Activated CD4-positive, alpha-beta T cell treated with anti-CD3 and anti-CD28 coated beads, Interleukin-2, amount 10 ng/mL, durations not matched to agents 7 days and 5 days (primary cell): ENCODE measurements around the gene VAMP1. TPM values are rescaled to one million over a fixed set of nuclear protein-coding genes. Genes with fewer than 3 reads are reported as not detected.
"Not testable (repeated sequence)": the region's sequence is repeated elsewhere in the genome, so short reads cannot be mapped to it uniquely, and the experiment has no call there.

ENCODE experiments used
- CTCF ChIA-PET: fragments of 350-600 bp; sonication (Branson Sonifier 250); formaldehyde crosslinking; loops from one replicate; lab custom pipeline; 2021; ENCODE audit warnings: antibody characterized with exemption; lab: Charles Lee
- POLR2A ChIA-PET: fragments of 350-600 bp; sonication (Branson Sonifier 250); formaldehyde crosslinking; loops from one replicate; lab custom pipeline; 2021; ENCODE audit warnings: antibody characterized with exemption; lab: Charles Lee
- DNase-seq: peaks from one replicate; pipeline ENCODE4 v3.0.0-alpha.2; 2020
- H3K27ac Mint-ChIP-seq: one replicate; pipeline ENCODE4 v1.8.0; 2021; ENCODE audit warnings: mild to moderate bottlenecking, moderate library complexity, mixed read lengths
- H3K27me3 Mint-ChIP-seq: one replicate; pipeline ENCODE4 v1.8.0; 2021; ENCODE audit warnings: mixed read lengths
- H3K36me3 Mint-ChIP-seq: one replicate; pipeline ENCODE4 v1.8.0; 2021; ENCODE audit warnings: low read depth, mixed read lengths
- H3K4me1 Mint-ChIP-seq: one replicate; pipeline ENCODE4 v1.8.0; 2021; ENCODE audit warnings: mixed read lengths
- H3K4me3 Mint-ChIP-seq: one replicate; pipeline ENCODE4 v1.8.0; 2021; ENCODE audit warnings: mild to moderate bottlenecking, moderate library complexity, mixed read lengths
- H3K9me3 Mint-ChIP-seq: one replicate; pipeline ENCODE4 v1.8.0; 2021; ENCODE audit warnings: mixed read lengths
- total RNA-seq, 2 experiments: library from RNA; stranded (reverse); gene quantifications; one replicate each; pipeline ENCODE4 v1.2.3, GENCODE V29; 2021

The VAMP1 gene
- total RNA-seq, 2 experiments from 2014 or later, result 61.4 to 73.4 TPM

- ChIA-PET POLR2A (interaction anchor here (0.6 kb wide), 1 partner anchor 461 kb away, joined by 3 read pairs; no protein-coding TSS in a partner anchor), CTCF (interaction anchor here (0.6 to 1.5 kb wide), 2 partner anchors 25 to 63 kb away, joined by 3 to 4 read pairs; no protein-coding TSS in a partner anchor)
Observed at GRCh38 chr12:6490673-6491072, 20.2 kb upstream of the VAMP1 start.

DNA sequence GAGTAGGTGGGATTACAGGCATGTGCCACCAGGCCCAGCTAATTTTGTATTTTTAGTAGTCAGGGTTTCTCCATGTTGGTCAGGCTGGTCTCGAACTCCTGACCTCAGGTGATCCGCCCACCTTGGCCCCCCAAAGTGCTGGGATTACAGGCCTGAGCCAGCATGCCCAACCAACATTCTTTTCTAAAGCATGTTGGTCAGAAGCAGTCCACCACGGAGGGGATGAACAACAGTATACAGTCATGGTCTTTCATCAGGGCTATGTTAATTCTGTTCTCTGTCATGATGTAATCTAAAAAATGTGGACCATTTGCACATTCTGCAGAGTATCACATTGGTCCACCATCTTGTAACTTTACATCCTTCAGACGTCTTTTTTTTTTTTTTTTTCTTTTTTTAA is 19.0 kb upstream of the VAMP1 start:
- H3K27me3 Mint-ChIP-seq, result no peaks in the 10 kb centered on the region
- H3K9me3 Mint-ChIP-seq, result no peaks in the 10 kb centered on the region
- no peak overlapping the region for H3K4me3 Mint-ChIP-seq
- peaks cover 14% of the 10 kb centered on the region for H3K36me3 Mint-ChIP-seq
- CTCF ChIA-PET, result interaction anchor here (0.6 to 1.8 kb wide), 4 partner anchors 11 to 606 kb away, joined by 3 to 5 read pairs (median 4); no protein-coding TSS in a partner anchor
- POLR2A ChIA-PET, result no interaction called here
- no peak for DNase-seq
- H3K4me1 Mint-ChIP-seq, result peaks cover 10% of the 10 kb centered on the region
- no peak overlapping the region for H3K27ac Mint-ChIP-seq

More at GRCh38 chr12:6490673-6491072, 20.2 kb upstream of the VAMP1 start:
- not testable (repeated sequence) for DNase-seq, H3K4me3 Mint-ChIP-seq, H3K27ac Mint-ChIP-seq, H3K9me3 Mint-ChIP-seq, H3K27me3 Mint-ChIP-seq
- Mint-ChIP-seq H3K36me3 (peaks cover 24% of the 10 kb centered on the region), H3K4me1 (peaks cover 21% of the 10 kb centered on the region)

GRCh38 chr12:6488240-6488639 is 17.8 kb upstream of the VAMP1 start:
- no peaks in the 10 kb centered on the region for H3K27me3 Mint-ChIP-seq
- ChIA-PET CTCF (interaction anchor here (0.6 to 2.4 kb wide), 8 partner anchors 18 to 156 kb away, joined by 3 to 7 read pairs (median 4); partner anchors contain the start of gene VAMP1), POLR2A (no interaction called here)
- H3K9me3 Mint-ChIP-seq, result no peaks in the 10 kb centered on the region
- peaks cover 14% of the 10 kb centered on the region for H3K36me3 Mint-ChIP-seq
- no peak for DNase-seq
- H3K4me3 Mint-ChIP-seq, result no peak overlapping the region
- H3K27ac Mint-ChIP-seq, result no peak overlapping the region
- H3K4me1 Mint-ChIP-seq, result peaks cover 10% of the 10 kb centered on the region

DNA sequence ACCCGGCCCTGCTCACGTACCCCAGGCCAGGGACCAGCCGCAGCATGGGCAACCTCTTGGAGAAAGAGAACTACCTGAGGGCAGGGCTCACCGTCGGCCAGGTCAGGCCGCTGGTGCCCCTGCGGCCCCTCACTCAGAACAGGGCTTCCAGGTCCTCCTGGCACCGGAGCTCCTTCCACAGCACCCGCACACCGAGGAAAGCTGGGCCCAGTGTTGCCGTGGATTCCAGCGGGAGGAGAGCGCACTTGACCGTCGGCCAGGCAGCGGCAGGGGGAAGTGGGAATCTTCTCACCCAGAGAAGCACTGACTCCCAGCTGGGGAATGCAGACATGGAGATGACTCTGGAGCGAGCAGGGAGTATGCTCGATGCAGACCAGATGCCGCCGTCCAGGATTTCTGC is 7.9 kb upstream of the VAMP1 start:
- no peak for DNase-seq
- H3K27ac Mint-ChIP-seq, result no peak overlapping the region
- ChIA-PET CTCF (interaction anchor here (0.9 to 1.5 kb wide), 2 partner anchors 13 to 17 kb away, joined by 3 to 4 read pairs; no protein-coding TSS in a partner anchor), POLR2A (no interaction called here)
- H3K36me3 Mint-ChIP-seq, result no peaks in the 10 kb centered on the region
- peaks cover 17% of the 10 kb centered on the region for H3K27me3 Mint-ChIP-seq
- H3K9me3 Mint-ChIP-seq, result no peaks in the 10 kb centered on the region
- no peak overlapping the region for H3K4me3 Mint-ChIP-seq
- H3K4me1 Mint-ChIP-seq, result no peaks in the 10 kb centered on the region

DNA sequence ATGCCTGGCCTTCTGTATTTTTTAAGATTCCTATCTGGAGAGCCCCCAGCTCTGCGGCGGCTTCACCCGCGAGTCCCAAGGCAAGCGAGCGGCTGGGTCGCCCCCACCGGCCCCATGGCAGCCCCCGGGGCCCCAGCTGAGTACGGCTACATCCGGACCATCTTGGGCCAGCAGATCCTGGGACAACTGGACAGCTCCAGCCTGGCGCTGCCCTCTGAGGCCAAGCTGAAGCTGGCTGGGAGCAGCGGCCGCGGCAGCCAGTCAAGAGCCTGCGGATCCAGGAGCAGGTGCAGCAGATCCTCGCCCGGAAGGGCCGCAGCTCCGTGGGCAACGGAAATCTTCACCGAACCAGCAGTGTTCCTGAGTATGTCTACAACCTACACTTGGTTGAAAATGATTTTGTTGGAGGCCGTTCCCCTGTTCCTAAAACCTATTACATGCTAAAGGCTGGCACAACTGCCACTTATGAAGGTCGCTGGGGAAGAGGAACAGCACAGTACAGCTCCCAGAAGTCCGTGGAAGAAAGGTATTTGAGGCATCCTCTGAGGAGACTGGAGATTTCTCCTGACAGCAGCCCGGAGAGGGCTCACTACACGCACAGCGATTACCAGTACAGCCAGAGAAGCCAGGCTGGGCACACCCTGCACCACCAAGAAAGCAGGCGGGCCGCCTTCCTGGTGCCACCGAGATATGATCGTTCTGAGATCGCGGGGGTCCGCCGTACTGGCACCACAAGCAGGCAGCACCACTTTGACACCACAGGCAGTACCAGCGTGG is 7.3 kb upstream of the VAMP1 start:
- H3K9me3 Mint-ChIP-seq, H3K4me3 Mint-ChIP-seq, H3K36me3 Mint-ChIP-seq, H3K27ac Mint-ChIP-seq, POLR2A ChIA-PET, DNase-seq, H3K4me1 Mint-ChIP-seq: not testable (repeated sequence)
- CTCF ChIA-PET, result interaction anchor here (0.9 to 1.5 kb wide), 2 partner anchors 12 to 16 kb away, joined by 3 to 4 read pairs; no protein-coding TSS in a partner anchor
- peaks cover 15% of the 10 kb centered on the region for H3K27me3 Mint-ChIP-seq

GRCh38 chr12:6476489-6476888 is 6.0 kb upstream of the VAMP1 start:
- POLR2A ChIA-PET, result no interaction called here
- DNase-seq, result no peak
- H3K27me3 Mint-ChIP-seq, result peaks cover 14% of the 10 kb centered on the region
- no peak overlapping the region for H3K27ac Mint-ChIP-seq
- CTCF ChIA-PET, result no interaction called here
- H3K4me1 Mint-ChIP-seq, result peaks cover 10% of the 10 kb centered on the region
- H3K4me3 Mint-ChIP-seq, result no peak overlapping the region
- no peaks in the 10 kb centered on the region for H3K9me3 Mint-ChIP-seq
- H3K36me3 Mint-ChIP-seq, result no peaks in the 10 kb centered on the region

GRCh38 chr12:6475233-6475975 is 4.9 kb upstream of the VAMP1 start:
- CTCF ChIA-PET, DNase-seq, H3K27ac Mint-ChIP-seq, H3K36me3 Mint-ChIP-seq, H3K4me3 Mint-ChIP-seq, POLR2A ChIA-PET, H3K9me3 Mint-ChIP-seq: not testable (repeated sequence)
- H3K27me3 Mint-ChIP-seq, result peaks cover 13% of the 10 kb centered on the region
- H3K4me1 Mint-ChIP-seq, result peaks cover 16% of the 10 kb centered on the region

- H3K4me3 Mint-ChIP-seq, result no peak overlapping the region
- POLR2A ChIA-PET, result no interaction called here
- H3K36me3 Mint-ChIP-seq, result peaks cover 22% of the 10 kb centered on the region
- no peaks in the 10 kb centered on the region for H3K9me3 Mint-ChIP-seq
- H3K27me3 Mint-ChIP-seq, result peaks cover 6% of the 10 kb centered on the region
- CTCF ChIA-PET, result no interaction called here
- no peak for DNase-seq
- peaks cover 39% of the 10 kb centered on the region for H3K4me1 Mint-ChIP-seq
- H3K27ac Mint-ChIP-seq, result no peak overlapping the region
Observed at GRCh38 chr12:6472491-6472890, 2.0 kb upstream of the VAMP1 start.

GRCh38 chr12:6471989-6472360 is 1.5 kb upstream of the VAMP1 start:
- no peak overlapping the region for H3K4me3 Mint-ChIP-seq
- H3K9me3 Mint-ChIP-seq, result no peaks in the 10 kb centered on the region
- CTCF ChIA-PET, result interaction anchor here (0.6 to 1.2 kb wide), 2 partner anchors 9 to 208 kb away, joined by 3 read pairs; no protein-coding TSS in a partner anchor
- peak overlapping the region; percentile 92 for H3K27ac Mint-ChIP-seq
- DNase-seq, result no peak
- peaks cover 6% of the 10 kb centered on the region for H3K27me3 Mint-ChIP-seq
- peaks cover 44% of the 10 kb centered on the region for H3K4me1 Mint-ChIP-seq
- H3K36me3 Mint-ChIP-seq, result peaks cover 27% of the 10 kb centered on the region
- POLR2A ChIA-PET, result no interaction called here

GRCh38 chr12:6469609-6470374 is 685 bp downstream of the VAMP1 start:
- no peak for DNase-seq
- peaks cover 46% of the 10 kb centered on the region for H3K36me3 Mint-ChIP-seq
- peaks cover 6% of the 10 kb centered on the region for H3K27me3 Mint-ChIP-seq
- POLR2A ChIA-PET, result interaction anchor here (1.3 to 2.2 kb wide), 5 partner anchors 8 to 220 kb away, joined by 6 to 13 read pairs (median 10); partner anchors contain the start of genes GAPDH and MRPL51
- H3K27ac Mint-ChIP-seq, result peak overlapping the region; percentile 92
- H3K4me3 Mint-ChIP-seq, result peak overlapping the region; percentile 96
- peaks cover 60% of the 10 kb centered on the region for H3K4me1 Mint-ChIP-seq
- CTCF ChIA-PET, result interaction anchor here (0.7 to 2.2 kb wide), 10 partner anchors 11 to 141 kb away, joined by 3 to 12 read pairs (median 3); no protein-coding TSS in a partner anchor
- no peaks in the 10 kb centered on the region for H3K9me3 Mint-ChIP-seq

DNA sequence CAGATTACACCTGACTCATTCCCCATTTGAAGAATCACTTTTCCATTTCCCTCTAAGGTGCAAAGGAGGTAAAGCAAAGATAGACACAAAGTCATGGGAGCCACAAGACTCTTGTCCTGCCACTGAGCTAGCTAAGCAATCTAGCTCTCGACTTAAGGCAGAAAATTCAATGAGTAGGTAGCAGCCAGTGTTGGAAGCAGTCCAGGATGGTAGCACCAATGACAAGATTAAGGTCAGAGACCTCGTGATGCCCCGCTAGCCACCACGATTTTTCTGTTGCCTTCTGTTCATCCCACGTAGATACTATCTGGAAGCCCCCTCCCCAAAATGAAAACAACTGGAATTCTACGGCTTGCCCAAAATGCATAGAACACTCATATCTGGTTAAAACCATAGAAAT is 1.4 kb downstream of the VAMP1 start:
- Mint-ChIP-seq H3K36me3 (peaks cover 53% of the 10 kb centered on the region), H3K27me3 (peaks cover 3% of the 10 kb centered on the region), H3K9me3 (no peaks in the 10 kb centered on the region), H3K4me3 (peak overlapping the region; percentile 96), H3K4me1 (peaks cover 67% of the 10 kb centered on the region), H3K27ac (peak overlapping the region; percentile 39)
- POLR2A ChIA-PET, result no interaction called here
- no peak for DNase-seq
- CTCF ChIA-PET, result interaction anchor here (1.1 kb wide), 1 partner anchor 140 kb away, joined by 3 read pairs; no protein-coding TSS in a partner anchor

DNA sequence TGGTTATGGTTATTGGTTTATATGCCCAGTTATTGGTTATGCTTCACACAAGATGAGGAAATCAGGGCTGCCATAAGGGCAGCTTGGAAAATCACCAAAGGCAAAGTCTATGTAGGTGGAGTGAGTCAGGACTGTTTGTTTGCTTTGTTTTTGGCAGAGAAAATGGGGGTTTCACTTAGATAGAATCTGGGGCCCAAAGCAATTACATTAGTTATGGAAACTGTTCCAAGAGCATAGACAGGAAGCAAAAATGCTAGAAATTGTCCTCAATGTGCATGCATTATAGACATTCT is 2.2 kb downstream of the VAMP1 start:
- ChIA-PET CTCF (no interaction called here), POLR2A (no interaction called here)
- no peak for DNase-seq
- H3K4me1 Mint-ChIP-seq, result peaks cover 76% of the 10 kb centered on the region
- H3K27ac Mint-ChIP-seq, result peak overlapping the region; percentile 39
- H3K27me3 Mint-ChIP-seq, result no peaks in the 10 kb centered on the region
- no peaks in the 10 kb centered on the region for H3K9me3 Mint-ChIP-seq
- peaks cover 61% of the 10 kb centered on the region for H3K36me3 Mint-ChIP-seq
- peak overlapping the region; percentile 96 for H3K4me3 Mint-ChIP-seq
